AG08395 (cell line): ENCODE data around the gene GJA5.

Experiments used
- DNase-seq: peaks from one replicate; pipeline ENCODE4 v3.0.0; 2012; ENCODE audit warnings: mixed read lengths, low spot score

The GJA5 gene

GRCh38 chr1:147726168-147726567 lies 34.2 kb downstream of the GJA5 start:
- no peak for DNase-seq

GRCh38 chr1:147725685-147726084 lies 34.7 kb downstream of the GJA5 start:
- DNase-seq = no peak

GRCh38 chr1:147723691-147724323 lies 36.6 kb downstream of the GJA5 start:
- DNase-seq = peak; percentile 32

- DNase-seq = no peak
Measured at GRCh38 chr1:147722124-147722523, 38.3 kb downstream of the GJA5 start.

GRCh38 chr1:147721716-147722115 lies 38.7 kb downstream of the GJA5 start:
- no peak for DNase-seq

GRCh38 chr1:147720557-147720956 lies 39.8 kb downstream of the GJA5 start:
- no peak for DNase-seq

GRCh38 chr1:147719711-147720225 lies 40.6 kb downstream of the GJA5 start:
- no peak for DNase-seq

- DNase-seq = no peak
Measured at GRCh38 chr1:147719029-147719698, 41.2 kb downstream of the GJA5 start.

- DNase-seq = no peak
Measured at GRCh38 chr1:147717706-147718097, 42.7 kb downstream of the GJA5 start.

GRCh38 chr1:147717051-147717705 lies 43.2 kb downstream of the GJA5 start:
- DNase-seq = no peak

- no peak for DNase-seq
Measured at GRCh38 chr1:147712605-147713004, 47.8 kb downstream of the GJA5 start.
